ENCODE data around the gene TSNAX. TPM values are rescaled to one million over a fixed set of nuclear protein-coding genes. Genes with fewer than 3 reads are reported as not detected.

Gene TSNAX
- total and polyA plus RNA-seq, 4 donors: 12.8 to 25.4 (median 19.6) TPM

DNA sequence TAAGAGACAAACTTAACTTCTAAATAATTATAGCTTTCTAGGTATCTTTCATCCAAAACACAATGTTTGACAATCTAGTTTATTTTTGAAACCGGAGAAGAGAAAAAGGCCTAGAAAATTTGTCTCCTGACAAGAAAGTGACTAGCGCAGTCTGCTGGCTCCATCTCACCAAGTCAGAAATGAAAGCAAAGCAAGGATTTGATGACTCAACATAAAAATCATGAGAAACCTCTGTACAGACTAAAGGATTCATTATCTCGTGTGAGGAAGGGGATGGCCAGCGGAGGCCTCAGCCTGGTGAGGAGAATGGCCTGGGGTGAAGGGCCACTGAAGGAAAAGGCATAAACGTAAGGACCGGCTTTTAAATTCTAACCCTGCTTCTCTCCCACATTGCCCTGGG, 20.0 kb upstream of the TSNAX start:
- no peak for DNase-seq (ENCODE audit: low spot score)
- Histone ChIP-seq H3K9me3 (ENCODE audit: control insufficient read depth in 4 of 4, low read length in 3 of 4) (no peaks in the 10 kb centered on the region), H3K4me3 (ENCODE audit: low read depth in 1 of 3, low read length in 3 of 3) (no peak overlapping the region), H3K9ac (ENCODE audit: low read depth in 1 of 2, low read length in 2 of 2) (no peak overlapping the region), H3K27me3 (ENCODE audit: control insufficient read depth in 4 of 4, insufficient read depth in 4 of 4, low read length in 3 of 4) (no peaks in the 10 kb centered on the region), H3K36me3 (ENCODE audit: control insufficient read depth in 4 of 4, insufficient read depth in 3 of 4, low read depth in 1 of 4, low read length in 3 of 4) (no peaks in the 10 kb centered on the region), H3K4me1 (ENCODE audit: control insufficient read depth in 4 of 4, insufficient read depth in 4 of 4, low read length in 3 of 4) (no peaks in the 10 kb centered on the region), H3K27ac (ENCODE audit: low read depth in 1 of 2, low read length in 2 of 2) (no peak overlapping the region)
- TF ChIP-seq FOXA1 (IDR thresholded peaks at IDR 0.05) (no peak), FOXA2 (IDR thresholded peaks at IDR 0.05) (no peak), NR2F2 (IDR thresholded peaks at IDR 0.05) (no peak), JUND (IDR thresholded peaks at IDR 0.05) (no peak), EGR1 (IDR thresholded peaks at IDR 0.05; ENCODE audit: low read depth in 2 of 2) (no peak)
- TF ChIP-seq, protein P1, sequence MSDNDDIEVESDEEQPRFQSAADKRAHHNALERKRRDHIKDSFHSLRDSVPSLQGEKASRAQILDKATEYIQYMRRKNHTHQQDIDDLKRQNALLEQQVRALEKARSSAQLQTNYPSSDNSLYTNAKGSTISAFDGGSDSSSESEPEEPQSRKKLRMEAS (IDR thresholded peaks at IDR 0.05): no peak
- TF ChIP-seq, protein P2, sequence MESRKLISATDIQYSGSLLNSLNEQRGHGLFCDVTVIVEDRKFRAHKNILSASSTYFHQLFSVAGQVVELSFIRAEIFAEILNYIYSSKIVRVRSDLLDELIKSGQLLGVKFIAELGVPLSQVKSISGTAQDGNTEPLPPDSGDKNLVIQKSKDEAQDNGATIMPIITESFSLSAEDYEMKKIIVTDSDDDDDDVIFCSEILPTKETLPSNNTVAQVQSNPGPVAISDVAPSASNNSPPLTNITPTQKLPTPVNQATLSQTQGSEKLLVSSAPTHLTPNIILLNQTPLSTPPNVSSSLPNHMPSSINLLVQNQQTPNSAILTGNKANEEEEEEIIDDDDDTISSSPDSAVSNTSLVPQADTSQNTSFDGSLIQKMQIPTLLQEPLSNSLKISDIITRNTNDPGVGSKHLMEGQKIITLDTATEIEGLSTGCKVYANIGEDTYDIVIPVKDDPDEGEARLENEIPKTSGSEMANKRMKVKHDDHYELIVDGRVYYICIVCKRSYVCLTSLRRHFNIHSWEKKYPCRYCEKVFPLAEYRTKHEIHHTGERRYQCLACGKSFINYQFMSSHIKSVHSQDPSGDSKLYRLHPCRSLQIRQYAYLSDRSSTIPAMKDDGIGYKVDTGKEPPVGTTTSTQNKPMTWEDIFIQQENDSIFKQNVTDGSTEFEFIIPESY (IDR thresholded peaks at IDR 0.05): no peak
- TF ChIP-seq, protein P3, sequence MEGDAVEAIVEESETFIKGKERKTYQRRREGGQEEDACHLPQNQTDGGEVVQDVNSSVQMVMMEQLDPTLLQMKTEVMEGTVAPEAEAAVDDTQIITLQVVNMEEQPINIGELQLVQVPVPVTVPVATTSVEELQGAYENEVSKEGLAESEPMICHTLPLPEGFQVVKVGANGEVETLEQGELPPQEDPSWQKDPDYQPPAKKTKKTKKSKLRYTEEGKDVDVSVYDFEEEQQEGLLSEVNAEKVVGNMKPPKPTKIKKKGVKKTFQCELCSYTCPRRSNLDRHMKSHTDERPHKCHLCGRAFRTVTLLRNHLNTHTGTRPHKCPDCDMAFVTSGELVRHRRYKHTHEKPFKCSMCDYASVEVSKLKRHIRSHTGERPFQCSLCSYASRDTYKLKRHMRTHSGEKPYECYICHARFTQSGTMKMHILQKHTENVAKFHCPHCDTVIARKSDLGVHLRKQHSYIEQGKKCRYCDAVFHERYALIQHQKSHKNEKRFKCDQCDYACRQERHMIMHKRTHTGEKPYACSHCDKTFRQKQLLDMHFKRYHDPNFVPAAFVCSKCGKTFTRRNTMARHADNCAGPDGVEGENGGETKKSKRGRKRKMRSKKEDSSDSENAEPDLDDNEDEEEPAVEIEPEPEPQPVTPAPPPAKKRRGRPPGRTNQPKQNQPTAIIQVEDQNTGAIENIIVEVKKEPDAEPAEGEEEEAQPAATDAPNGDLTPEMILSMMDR (IDR thresholded peaks at IDR 0.05; ENCODE audit: low read depth, low read length, missing input control): no peak
- 80% methylated on average over 6 of the region's 6 CpGs for WGBS

DNA sequence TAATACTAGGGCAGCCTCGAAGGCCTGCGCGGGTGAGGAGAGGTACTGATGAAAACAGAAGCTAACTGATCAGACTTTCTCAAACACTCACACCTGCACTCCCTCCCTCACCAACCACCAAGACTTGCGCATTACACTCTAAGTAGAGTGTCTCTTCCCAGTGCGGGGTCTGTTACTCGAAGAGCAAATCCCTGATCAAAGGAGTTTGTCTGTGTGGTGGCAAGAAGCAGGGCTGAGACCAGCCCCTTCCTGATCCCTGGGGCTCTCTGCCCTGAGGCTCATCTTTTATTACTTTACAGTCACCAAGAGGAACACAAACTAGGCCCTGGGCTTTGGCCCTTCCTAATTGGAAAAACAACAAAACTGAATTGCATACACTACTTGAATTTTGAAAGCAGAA, 19.5 kb upstream of the TSNAX start:
- H3K36me3 ChIP-seq (ENCODE audit: control insufficient read depth in 4 of 4, insufficient read depth in 3 of 4, low read depth in 1 of 4, low read length in 3 of 4): no peaks in the 10 kb centered on the region
- no peak overlapping the region for H3K4me3 ChIP-seq (ENCODE audit: low read depth in 1 of 3, low read length in 3 of 3)
- H3K9ac ChIP-seq (ENCODE audit: low read depth in 1 of 2, low read length in 2 of 2): no peak overlapping the region
- H3K9me3 ChIP-seq (ENCODE audit: control insufficient read depth in 4 of 4, low read length in 3 of 4): no peaks in the 10 kb centered on the region
- no peaks in the 10 kb centered on the region for H3K4me1 ChIP-seq (ENCODE audit: control insufficient read depth in 4 of 4, insufficient read depth in 4 of 4, low read length in 3 of 4)
- no peaks in the 10 kb centered on the region for H3K27me3 ChIP-seq (ENCODE audit: control insufficient read depth in 4 of 4, insufficient read depth in 4 of 4, low read length in 3 of 4)
- WGBS: 87% methylated on average over 6 of the region's 6 CpGs
- no peak for TF ChIP-seq YY1 (IDR thresholded peaks at IDR 0.05)
- TF ChIP-seq FOXA2 (IDR thresholded peaks at IDR 0.05): no peak
- TF ChIP-seq, protein P4, sequence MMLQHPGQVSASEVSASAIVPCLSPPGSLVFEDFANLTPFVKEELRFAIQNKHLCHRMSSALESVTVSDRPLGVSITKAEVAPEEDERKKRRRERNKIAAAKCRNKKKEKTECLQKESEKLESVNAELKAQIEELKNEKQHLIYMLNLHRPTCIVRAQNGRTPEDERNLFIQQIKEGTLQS (IDR thresholded peaks at IDR 0.05): no peak
- TF ChIP-seq TAF1 (conservative IDR thresholded peaks at IDR 0.05): no peak
- TF ChIP-seq, protein P5, sequence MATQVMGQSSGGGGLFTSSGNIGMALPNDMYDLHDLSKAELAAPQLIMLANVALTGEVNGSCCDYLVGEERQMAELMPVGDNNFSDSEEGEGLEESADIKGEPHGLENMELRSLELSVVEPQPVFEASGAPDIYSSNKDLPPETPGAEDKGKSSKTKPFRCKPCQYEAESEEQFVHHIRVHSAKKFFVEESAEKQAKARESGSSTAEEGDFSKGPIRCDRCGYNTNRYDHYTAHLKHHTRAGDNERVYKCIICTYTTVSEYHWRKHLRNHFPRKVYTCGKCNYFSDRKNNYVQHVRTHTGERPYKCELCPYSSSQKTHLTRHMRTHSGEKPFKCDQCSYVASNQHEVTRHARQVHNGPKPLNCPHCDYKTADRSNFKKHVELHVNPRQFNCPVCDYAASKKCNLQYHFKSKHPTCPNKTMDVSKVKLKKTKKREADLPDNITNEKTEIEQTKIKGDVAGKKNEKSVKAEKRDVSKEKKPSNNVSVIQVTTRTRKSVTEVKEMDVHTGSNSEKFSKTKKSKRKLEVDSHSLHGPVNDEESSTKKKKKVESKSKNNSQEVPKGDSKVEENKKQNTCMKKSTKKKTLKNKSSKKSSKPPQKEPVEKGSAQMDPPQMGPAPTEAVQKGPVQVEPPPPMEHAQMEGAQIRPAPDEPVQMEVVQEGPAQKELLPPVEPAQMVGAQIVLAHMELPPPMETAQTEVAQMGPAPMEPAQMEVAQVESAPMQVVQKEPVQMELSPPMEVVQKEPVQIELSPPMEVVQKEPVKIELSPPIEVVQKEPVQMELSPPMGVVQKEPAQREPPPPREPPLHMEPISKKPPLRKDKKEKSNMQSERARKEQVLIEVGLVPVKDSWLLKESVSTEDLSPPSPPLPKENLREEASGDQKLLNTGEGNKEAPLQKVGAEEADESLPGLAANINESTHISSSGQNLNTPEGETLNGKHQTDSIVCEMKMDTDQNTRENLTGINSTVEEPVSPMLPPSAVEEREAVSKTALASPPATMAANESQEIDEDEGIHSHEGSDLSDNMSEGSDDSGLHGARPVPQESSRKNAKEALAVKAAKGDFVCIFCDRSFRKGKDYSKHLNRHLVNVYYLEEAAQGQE (IDR thresholded peaks at IDR 0.05): no peak
- H3K27ac ChIP-seq (ENCODE audit: low read depth in 1 of 2, low read length in 2 of 2): no peak overlapping the region
- no peak for DNase-seq (ENCODE audit: low spot score)

Data from liver (tissue), 9 donors.